PC-3 (cell line): ENCODE measurements around the gene NACC1. TPM values are rescaled to one million over a fixed set of nuclear protein-coding genes. Genes with fewer than 3 reads are reported as not detected.

Source experiments
- ATAC-seq: fragments of 200-7000 bp; cut with Tn5 transposase; 2 replicates; pipeline ENCODE4 v1.9.1; 2020; ENCODE audit warnings: mild to moderate bottlenecking, moderate library complexity
- BruUV-seq: library from RNA; stranded (reverse); fragments of 400-500 nt; replicated peaks from 2 replicates; lab custom pipeline; 2021; lab: Mats Ljungman, UMichigan
- CTCF ChIA-PET: fragments of 300-600 bp; sonication (Branson Sonifier 250); formaldehyde crosslinking; loops from one replicate; lab custom pipeline; 2022; ENCODE audit warnings: antibody characterized with exemption; lab: Charles Lee
- POLR2A ChIA-PET: fragments of 300-600 bp; sonication (Branson Sonifier 250); formaldehyde crosslinking; loops from one replicate; lab custom pipeline; 2022; ENCODE audit warnings: antibody characterized with exemption; ENCODE audit not compliant: unreplicated experiment; lab: Charles Lee
- DNase-seq: peaks from one replicate; pipeline ENCODE4 v3.0.0-alpha.2; 2015
- H2AFZ ChIP-seq: fragments of 300-600 bp; sonication (generic); 2 replicates; pipeline ENCODE4 v1.6.0; 2016; ENCODE audit warnings: antibody characterized with exemption, low read length
- H3F3A ChIP-seq: fragments of 300-600 bp; sonication (generic); one replicate; pipeline ENCODE4 v1.6.0; 2017; ENCODE audit warnings: antibody characterized with exemption, low read length, control low read depth, mild to moderate bottlenecking; ENCODE audit not compliant: unreplicated experiment
- H3K27ac ChIP-seq: fragments of 300-600 bp; sonication (generic); 2 replicates; pipeline ENCODE4 v1.5.1; 2016; ENCODE audit warnings: mild to moderate bottlenecking, low read length
- H3K27me3 ChIP-seq: fragments of 300-600 bp; sonication (generic); 2 replicates; pipeline ENCODE4 v1.6.1; 2016; ENCODE audit warnings: low read length, mixed read lengths
- H3K36me3 ChIP-seq: fragments of 300-600 bp; sonication (generic); 2 replicates; pipeline ENCODE4 v1.6.1; 2016; ENCODE audit warnings: low read depth, mixed run types, low read length, mixed read lengths
- H3K4me1 ChIP-seq: fragments of 300-600 bp; sonication (generic); 2 replicates; pipeline ENCODE4 v1.5.1; 2016; ENCODE audit warnings: low read length; ENCODE audit not compliant: insufficient read depth
- H3K4me2 ChIP-seq: fragments of 300-600 bp; sonication (generic); 2 replicates; pipeline ENCODE4 v1.6.0; 2016; ENCODE audit warnings: low read length
- H3K4me3 ChIP-seq: fragments of 300-600 bp; sonication (generic); 2 replicates; pipeline ENCODE4 v1.5.1; 2016; ENCODE audit warnings: mild to moderate bottlenecking, low read length, mixed read lengths
- H3K79me2 ChIP-seq: fragments of 300-600 bp; sonication (generic); 2 replicates; pipeline ENCODE4 v1.6.1; 2017; ENCODE audit warnings: low read length, mixed read lengths
- H3K9ac ChIP-seq: fragments of 300-600 bp; sonication (generic); 2 replicates; pipeline ENCODE4 v1.6.0; 2016; ENCODE audit warnings: mild to moderate bottlenecking, low read length
- H3K9me2 ChIP-seq: fragments of 300-600 bp; sonication (generic); replicated peaks from 2 replicates; pipeline ENCODE4 v1.6.1; 2016; ENCODE audit warnings: mixed run types, low read length, mixed read lengths
- H3K9me3 ChIP-seq: fragments of 300-600 bp; sonication (generic); 2 replicates; pipeline ENCODE4 v1.6.1; 2016; ENCODE audit warnings: low read length, mixed read lengths
- H4K20me1 ChIP-seq: fragments of 300-600 bp; sonication (generic); 2 replicates; pipeline ENCODE4 v1.6.1; 2016; ENCODE audit warnings: low read length, mixed read lengths
- CTCF ChIP-seq: fragments of 300-600 bp; sonication (generic); conservative IDR thresholded peaks from 2 replicates; pipeline ENCODE4 v1.5.1; 2017; ENCODE audit warnings: antibody characterized with exemption, low read depth, mild to moderate bottlenecking, low read length
- EZH2 ChIP-seq: fragments of 300-600 bp; sonication (generic); IDR thresholded peaks from one replicate; pipeline ENCODE4 v1.6.1; 2017; ENCODE audit warnings: antibody characterized with exemption, mild to moderate bottlenecking, low read length; ENCODE audit not compliant: unreplicated experiment
- EZH2phosphoT487 ChIP-seq: fragments of 300-600 bp; sonication (generic); IDR thresholded peaks from 2 replicates; pipeline ENCODE4 v1.6.1; 2018; ENCODE audit warnings: mild to moderate bottlenecking, antibody characterized with exemption, low read length, borderline replicate concordance
- intact Hi-C: fragments of 100-400 bp; cut with micrococcal nuclease; formaldehyde crosslinking; loops from 2 replicates; pipeline ENCODE4 v1.9.0; 2023
- total RNA-seq: library from RNA; depleted of rRNA; stranded (reverse); fragments of >200 nt; gene quantifications from 2 replicates; pipeline ENCODE4 v1.2.3, GENCODE V29; 2014

Gene NACC1
- total RNA-seq, 1 experiment from 2014 or later: 266 TPM

- TF ChIP-seq EZH2 (no peak), CTCF (peak; percentile 41; the same call in 1 of the 2 replicates), EZH2phosphoT487 (no peak)
- intact Hi-C loops: loop anchor here (5.0 kb wide), 1 partner anchor 51 kb away; the partner anchor contains the start of gene LYL1
- Histone ChIP-seq H3K36me3 (peaks cover 14% of the 10 kb centered on the region), H3K27ac (peak overlapping the region; percentile 91), H3K4me1 (peaks cover 25% of the 10 kb centered on the region), H3K9ac (peak overlapping the region; percentile 97), H3K79me2 (peaks cover 64% of the 10 kb centered on the region), H4K20me1 (peaks cover 17% of the 10 kb centered on the region), H3K9me2 (no peaks in the 10 kb centered on the region), H3K4me3 (peak overlapping the region; percentile 93), H3F3A (peaks cover 13% of the 10 kb centered on the region), H2AFZ (no peak overlapping the region; the same call in 1 of the 2 replicates), H3K4me2 (peak overlapping the region; percentile 93), H3K9me3 (no peaks in the 10 kb centered on the region), H3K27me3 (no peaks in the 10 kb centered on the region)
- ChIA-PET POLR2A (interaction anchor here (0.6 to 1.7 kb wide), 4 partner anchors 14 to 595 kb away, joined by 3 to 16 read pairs (median 3); a partner anchor contains a TSS), CTCF (no interaction called here)
- peak; percentile 98 for DNase-seq
- ATAC-seq: peak; percentile 16
- BruUV-seq: TSS peak; percentile 60
Observed at GRCh38 chr19:13152974-13153568, 35.0 kb downstream of the NACC1 start.

GRCh38 chr19:13153569-13154240 is 35.6 kb downstream of the NACC1 start:
- H3K4me2 ChIP-seq: peak overlapping the region; percentile 93
- no peaks in the 10 kb centered on the region for H3K27me3 ChIP-seq
- H3K27ac ChIP-seq: peak overlapping the region; percentile 91
- no peaks in the 10 kb centered on the region for H3K9me2 ChIP-seq
- TF ChIP-seq EZH2: no peak
- no peak; the same call in 1 of the 2 replicates for TF ChIP-seq CTCF
- TF ChIP-seq EZH2phosphoT487: no peak
- TSS peak; percentile 46 for BruUV-seq
- peaks cover 14% of the 10 kb centered on the region for H3K36me3 ChIP-seq
- CTCF ChIA-PET: interaction anchor here (0.5 kb wide), 1 partner anchor 394 kb away, joined by 3 read pairs; no protein-coding TSS in a partner anchor
- peaks cover 13% of the 10 kb centered on the region for H3F3A ChIP-seq
- peaks cover 17% of the 10 kb centered on the region for H4K20me1 ChIP-seq
- peak overlapping the region; percentile 97 for H3K9ac ChIP-seq
- H3K79me2 ChIP-seq: peaks cover 60% of the 10 kb centered on the region
- DNase-seq: peak; percentile 35
- intact Hi-C loops: loop anchor here (5.0 kb wide), 1 partner anchor 51 kb away; the partner anchor contains the start of gene LYL1
- ATAC-seq: no peak
- H3K4me1 ChIP-seq: peaks cover 22% of the 10 kb centered on the region
- H2AFZ ChIP-seq: no peak overlapping the region
- no peaks in the 10 kb centered on the region for H3K9me3 ChIP-seq
- POLR2A ChIA-PET: interaction anchor here (0.6 to 1.7 kb wide), 3 partner anchors 10 to 499 kb away, joined by 3 to 16 read pairs (median 4); no protein-coding TSS in a partner anchor
- peak overlapping the region; percentile 93 for H3K4me3 ChIP-seq
